Activated T-cell treated with anti-CD3 and anti-CD28 coated beads, Interleukin-2, amount 50 U/mL, for 72 hours (primary cell): Measurements from ENCODE around the gene OXCT2. TPM values are rescaled to one million over a fixed set of nuclear protein-coding genes. Genes with fewer than 3 reads are reported as not detected.

Experiments used
- ATAC-seq, 2 donors: fragments of 150-1000 bp; cut with Tn5 transposase; replicated peaks in 1 of 2; 2 replicates each; pipeline ENCODE4 v1.10.0; 2021; ENCODE audit warnings: moderate library complexity in 2 of 2, mild to moderate bottlenecking in 1 of 2
- DNase-seq, 2 donors: peaks; one replicate each; pipeline ENCODE4 v3.0.0; 2021 to 2022; ENCODE audit warnings: mixed read lengths in 1 of 2
- H3K27ac Mint-ChIP-seq: one replicate; pipeline ENCODE4 v1.8.0; 2022; ENCODE audit warnings: mild to moderate bottlenecking, moderate library complexity, mixed read lengths
- H3K27me3 Mint-ChIP-seq: one replicate; pipeline ENCODE4 v1.8.0; 2022; ENCODE audit warnings: low read depth, mixed read lengths
- H3K36me3 Mint-ChIP-seq, 2 donors: one replicate each; pipeline ENCODE4 v1.8.0; 2022; ENCODE audit warnings: mixed read lengths in 2 of 2, mild to moderate bottlenecking in 1 of 2; ENCODE audit not compliant: insufficient read depth in 2 of 2
- H3K4me1 Mint-ChIP-seq: one replicate; pipeline ENCODE4 v1.8.0; 2022; ENCODE audit warnings: low read depth, mixed read lengths
- H3K4me3 Mint-ChIP-seq, 2 donors: one replicate each; pipeline ENCODE4 v1.8.0; 2022; ENCODE audit warnings: mild to moderate bottlenecking in 2 of 2, mixed read lengths in 2 of 2, moderate library complexity in 2 of 2
- H3K9me3 Mint-ChIP-seq, 2 donors: one replicate each; pipeline ENCODE4 v1.8.0; 2022; ENCODE audit warnings: mixed read lengths in 2 of 2
- total RNA-seq, 2 donors: library from RNA; stranded (reverse); gene quantifications; one replicate each; pipeline ENCODE4 v1.2.3, GENCODE V29; 2022

The OXCT2 gene
- total RNA-seq, 2 donors from 2014 or later: 2.9 TPM

DNA sequence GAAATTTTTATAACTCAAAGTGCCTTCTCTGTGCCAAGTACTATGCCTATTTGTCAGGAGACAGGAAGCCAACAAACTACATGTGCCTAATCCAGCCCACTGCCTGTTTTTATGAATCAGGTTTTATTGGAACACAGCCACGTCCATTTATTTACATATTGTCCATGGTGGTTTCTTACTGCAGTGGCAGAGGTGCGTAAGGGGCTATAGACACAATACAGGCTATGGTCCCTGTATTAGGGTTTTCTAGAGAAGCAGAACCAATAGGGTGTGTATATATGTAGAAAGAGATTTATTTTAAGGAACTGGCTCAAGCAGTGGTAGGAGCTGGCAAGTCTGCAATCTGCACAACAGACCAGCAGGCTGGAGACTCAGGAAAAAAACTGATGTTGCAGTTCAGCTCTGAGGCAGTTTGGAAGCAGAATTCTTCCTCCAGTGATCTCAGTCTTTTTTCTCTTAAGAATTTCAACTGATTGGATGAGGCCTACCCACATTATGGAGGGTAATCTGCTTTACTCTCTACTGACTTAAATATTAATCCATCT is 17.1 kb downstream of the OXCT2 start:
- no peaks in the 10 kb centered on the region for H3K9me3 Mint-ChIP-seq
- no peak for ATAC-seq
- no peaks in the 10 kb centered on the region for H3K4me1 Mint-ChIP-seq
- H3K27ac Mint-ChIP-seq: no peak overlapping the region
- no peak overlapping the region for H3K4me3 Mint-ChIP-seq
- H3K36me3 Mint-ChIP-seq: peaks cover 10 to 31% of the 10 kb centered on the region in 2 donors
- H3K27me3 Mint-ChIP-seq: no peaks in the 10 kb centered on the region
- DNase-seq: no peak

DNA sequence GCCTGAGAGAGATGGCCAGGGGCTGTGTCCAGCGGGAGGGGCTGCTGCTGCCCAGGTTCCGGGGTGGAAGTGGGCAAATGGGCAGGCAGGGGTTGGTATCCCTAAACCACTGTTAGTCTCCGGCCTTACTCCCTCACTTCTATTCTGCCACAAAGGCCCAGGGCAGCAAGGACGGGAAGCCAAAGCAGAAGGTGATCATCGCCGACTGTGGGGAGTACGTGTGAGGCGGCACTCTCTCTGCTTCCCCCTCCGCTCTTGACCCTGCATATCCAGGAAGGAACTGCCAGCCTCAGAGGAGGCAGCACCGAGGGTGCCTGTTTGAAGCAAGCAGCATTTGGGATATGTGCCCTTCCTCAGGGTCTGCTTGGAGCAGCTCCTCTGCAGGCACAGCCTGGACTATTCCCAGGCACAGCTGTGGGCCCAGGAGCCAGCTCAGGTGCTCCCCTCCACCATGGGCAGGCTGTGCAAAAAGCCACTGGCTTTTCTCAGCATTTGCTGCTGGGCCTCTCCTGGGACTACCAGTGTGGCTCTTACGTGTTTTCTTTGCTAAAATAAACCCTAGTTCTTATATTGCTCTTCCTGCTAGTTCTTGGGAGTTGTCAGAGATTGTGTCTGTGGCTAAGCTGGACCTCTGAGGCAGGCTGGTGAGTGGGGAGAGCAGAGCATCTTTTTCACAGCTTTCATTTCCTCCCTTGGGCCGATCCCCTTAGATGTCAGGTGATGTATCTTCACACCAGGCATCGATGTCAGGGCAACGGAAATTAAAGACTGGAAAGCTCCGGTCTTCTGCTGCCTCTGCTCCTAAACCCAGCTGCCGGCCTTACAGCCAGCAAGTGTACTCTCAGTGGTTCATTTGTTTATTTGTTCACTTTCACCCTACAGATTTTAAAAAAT is 17.8 kb downstream of the OXCT2 start:
- Mint-ChIP-seq H3K36me3 (peaks cover 10 to 31% of the 10 kb centered on the region in 2 donors), H3K27ac (no peak overlapping the region), H3K27me3 (no peaks in the 10 kb centered on the region), H3K4me1 (no peaks in the 10 kb centered on the region), H3K9me3 (no peaks in the 10 kb centered on the region), H3K4me3 (no peak overlapping the region)
- DNase-seq: no peak
- no peak for ATAC-seq

DNA sequence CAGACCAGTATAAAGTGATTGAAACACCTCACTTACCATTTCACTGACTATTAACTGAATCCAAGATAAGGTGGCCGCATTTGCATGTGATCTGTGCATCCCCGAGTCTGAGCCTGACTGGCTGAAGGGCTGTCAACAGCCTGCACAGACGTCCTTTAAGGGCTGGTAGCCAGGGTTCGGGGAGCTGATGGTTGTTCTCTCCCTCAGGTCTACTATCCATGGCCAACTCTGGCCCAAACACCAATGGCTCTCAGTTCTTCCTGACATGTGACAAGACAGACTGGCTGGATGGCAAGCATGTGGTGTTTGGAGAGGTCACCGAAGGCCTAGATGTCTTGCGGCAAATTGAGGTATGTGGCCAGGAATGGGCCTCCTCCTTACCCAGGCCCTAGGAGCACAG is 18.4 kb downstream of the OXCT2 start:
- no peaks in the 10 kb centered on the region for H3K4me1 Mint-ChIP-seq
- peaks cover 10 to 36% of the 10 kb centered on the region in 2 donors for H3K36me3 Mint-ChIP-seq
- H3K27me3 Mint-ChIP-seq: no peaks in the 10 kb centered on the region
- H3K9me3 Mint-ChIP-seq: no peaks in the 10 kb centered on the region
- ATAC-seq (no peak), DNase-seq (no peak)
- H3K4me3 Mint-ChIP-seq: no peak overlapping the region
- no peak overlapping the region for H3K27ac Mint-ChIP-seq

DNA sequence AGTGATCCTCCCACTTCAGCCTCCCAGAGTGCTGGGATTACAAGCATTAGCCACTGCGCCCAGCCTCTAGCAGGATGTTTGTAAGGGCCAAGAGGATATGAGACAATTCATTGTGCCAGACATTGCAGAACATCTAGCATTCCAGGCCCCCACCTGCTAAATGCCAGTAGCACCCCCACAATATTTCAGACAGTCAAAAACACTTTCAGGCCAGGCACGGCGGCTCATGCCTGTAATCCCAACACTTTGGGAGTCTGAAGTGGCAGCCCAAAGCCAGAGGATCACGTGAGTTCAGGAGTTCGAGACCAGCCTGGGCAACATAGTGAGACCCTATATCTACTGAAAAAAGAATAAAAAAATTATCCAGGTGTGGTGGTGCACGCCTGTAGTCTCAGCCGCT is 19.6 kb downstream of the OXCT2 start:
- no peak for ATAC-seq
- H3K27ac Mint-ChIP-seq: no peak overlapping the region
- H3K4me3 Mint-ChIP-seq: no peak overlapping the region
- H3K9me3 Mint-ChIP-seq: no peaks in the 10 kb centered on the region
- H3K4me1 Mint-ChIP-seq: no peaks in the 10 kb centered on the region
- no peaks in the 10 kb centered on the region for H3K27me3 Mint-ChIP-seq
- no peak for DNase-seq
- H3K36me3 Mint-ChIP-seq: peaks cover 10 to 38% of the 10 kb centered on the region in 2 donors

DNA sequence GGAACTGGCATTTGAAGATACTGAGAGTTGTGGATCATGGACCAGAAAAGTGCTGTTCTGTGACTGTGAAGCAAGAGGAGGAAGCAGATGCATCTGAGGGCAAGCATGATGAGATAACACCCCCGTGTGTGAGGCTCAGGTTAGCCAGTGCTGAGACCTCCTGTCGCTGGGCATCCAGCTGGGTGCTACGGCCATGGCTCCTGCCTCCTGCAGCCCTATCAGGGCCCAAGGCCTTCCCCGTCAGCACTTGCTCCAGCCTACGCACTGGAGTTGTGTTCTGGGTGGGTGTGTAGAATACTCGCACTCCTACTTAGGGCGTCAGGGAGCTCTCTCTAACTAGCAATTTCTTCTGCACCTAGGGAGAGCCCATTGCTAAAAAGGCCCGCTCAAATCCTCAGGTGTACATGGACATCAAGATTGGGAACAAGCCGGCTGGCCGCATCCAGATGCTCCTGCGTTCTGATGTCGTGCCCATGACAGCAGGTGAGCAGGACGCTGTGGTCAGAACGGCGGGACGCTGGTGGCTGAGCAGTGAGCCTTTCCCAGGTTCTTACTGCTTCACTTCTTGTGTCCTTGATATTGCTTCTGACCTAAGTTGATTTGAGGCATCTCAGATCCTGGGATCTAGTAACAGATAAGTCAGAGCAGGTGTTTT is 26.0 kb downstream of the OXCT2 start:
- no peak for DNase-seq
- Mint-ChIP-seq H3K36me3 (peaks cover 11 to 47% of the 10 kb centered on the region in 2 donors), H3K4me3 (no peak overlapping the region), H3K27me3 (no peaks in the 10 kb centered on the region), H3K27ac (no peak overlapping the region), H3K9me3 (no peaks in the 10 kb centered on the region), H3K4me1 (peaks cover 16% of the 10 kb centered on the region)
- ATAC-seq: no peak

DNA sequence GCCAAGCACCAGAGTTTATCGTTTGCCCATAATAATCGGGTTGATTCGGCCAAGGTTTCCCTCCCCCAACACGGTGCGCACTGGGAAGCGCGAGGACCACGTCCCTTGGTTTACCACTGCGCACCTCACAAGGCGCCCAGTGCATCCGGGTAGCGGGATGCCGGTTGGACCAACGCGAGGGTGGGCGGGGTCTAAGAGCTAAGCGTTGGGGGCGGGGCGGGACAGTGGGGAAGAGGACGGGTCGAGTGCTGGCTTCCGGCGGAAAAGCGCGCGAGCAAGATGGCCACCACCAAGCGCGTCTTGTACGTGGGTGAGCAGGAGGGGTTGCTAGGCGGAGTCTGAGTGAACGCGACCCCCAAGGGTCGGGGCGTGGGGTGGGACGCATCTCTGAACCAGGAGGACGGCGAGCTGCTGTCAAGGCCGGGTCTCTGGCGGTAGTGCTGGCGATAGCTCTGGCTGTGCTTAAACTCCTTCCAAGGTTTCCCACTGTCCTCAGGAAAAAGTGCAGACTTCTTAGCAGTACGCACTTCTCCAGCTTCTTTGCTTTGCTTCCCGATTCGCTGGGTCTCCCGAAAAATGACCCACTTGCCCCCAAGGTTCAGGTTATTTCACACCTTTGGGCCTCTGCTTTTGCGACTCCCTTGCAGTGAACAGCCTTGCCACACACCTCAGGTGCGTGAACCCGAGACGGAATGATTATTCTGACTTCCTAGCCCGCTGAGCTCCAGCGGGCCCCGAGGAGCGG is 32.4 kb downstream of the OXCT2 start, which contains the start of gene PPIE:
PPIE (plus strand) TSS at position 261 of the 745 bp plus-strand sequence; CDS start at position 280, 19 bp downstream.
- H3K4me3 Mint-ChIP-seq: peak within 1 kb of the TSS; percentile 91 to 95
- ATAC-seq (peak; percentile 99 to 100), DNase-seq (peak; percentile 94 to 96)
- peaks cover 53% of the 10 kb centered on the region for H3K4me1 Mint-ChIP-seq
- peaks cover 1 to 2% of the 10 kb centered on the region in 2 donors for H3K9me3 Mint-ChIP-seq
- peaks cover 6 to 22% of the 10 kb centered on the region in 2 donors for H3K36me3 Mint-ChIP-seq
- H3K27me3 Mint-ChIP-seq: peaks cover 10% of the 10 kb centered on the region
- H3K27ac Mint-ChIP-seq: peak within 1 kb of the TSS; percentile 93

DNA sequence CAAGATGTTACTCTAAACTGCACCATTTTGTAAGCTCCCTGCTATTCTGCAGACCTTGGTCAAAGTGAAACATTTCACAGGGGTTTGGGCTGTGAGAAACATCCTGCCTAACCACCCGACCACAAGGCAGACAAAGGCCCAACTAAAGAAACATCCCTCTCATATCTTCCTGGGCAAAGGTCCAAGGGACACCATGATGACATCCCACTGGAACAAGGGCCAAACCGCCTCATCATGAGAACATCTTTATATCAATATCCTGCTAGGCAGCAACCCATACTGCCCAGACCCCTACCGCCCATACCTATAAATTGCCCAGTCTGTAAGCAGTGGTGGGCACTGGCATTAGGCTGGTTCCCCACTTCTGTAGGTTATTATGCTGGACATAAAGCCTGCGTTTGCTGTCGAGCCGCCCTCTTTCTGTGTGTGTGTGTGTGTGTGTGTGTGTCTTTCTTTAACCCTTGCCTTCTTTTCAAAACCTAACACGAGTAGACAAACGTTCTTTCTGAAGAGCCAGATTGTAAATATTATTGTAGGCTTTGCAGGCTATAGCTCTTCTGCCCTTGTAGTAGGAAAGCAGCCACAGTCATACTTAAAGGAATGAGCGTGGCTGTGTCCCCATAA is 33.5 kb downstream of the OXCT2 start:
- Mint-ChIP-seq H3K27ac (peak overlapping the region; percentile 31), H3K4me1 (peaks cover 61% of the 10 kb centered on the region), H3K4me3 (peak overlapping the region; percentile 39 to 91), H3K9me3 (peaks cover 1 to 2% of the 10 kb centered on the region in 2 donors), H3K27me3 (peaks cover 21% of the 10 kb centered on the region), H3K36me3 (peaks cover 6 to 18% of the 10 kb centered on the region in 2 donors)
- ATAC-seq: no peak
- peak in 1 of 2 donors; percentile 23 for DNase-seq

DNA sequence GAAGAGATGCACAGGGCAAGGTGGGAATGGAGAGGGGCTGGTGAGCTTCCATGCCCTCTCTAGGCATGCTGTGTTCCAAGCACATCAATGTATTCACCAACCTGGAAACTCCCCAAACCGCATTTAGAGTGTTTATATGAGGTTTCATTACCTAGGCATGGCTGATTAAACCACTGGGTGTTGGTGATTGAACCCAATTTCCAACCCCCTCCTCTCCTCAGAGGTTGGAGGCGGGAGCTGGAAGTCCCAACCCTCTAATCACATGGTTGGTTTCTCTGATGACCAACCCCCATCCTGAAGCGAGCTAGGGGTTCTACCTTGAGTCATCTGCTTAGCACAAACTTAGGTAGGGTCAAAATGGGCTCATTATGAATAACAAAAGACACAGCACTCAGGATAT is 35.4 kb downstream of the OXCT2 start:
- Mint-ChIP-seq H3K27ac (no peak overlapping the region), H3K27me3 (peaks cover 33% of the 10 kb centered on the region), H3K9me3 (peaks cover 1 to 2% of the 10 kb centered on the region in 2 donors), H3K4me3 (no peak overlapping the region), H3K36me3 (peaks cover 3 to 4% of the 10 kb centered on the region in 2 donors), H3K4me1 (peaks cover 55% of the 10 kb centered on the region)
- no peak for ATAC-seq
- no peak for DNase-seq

DNA sequence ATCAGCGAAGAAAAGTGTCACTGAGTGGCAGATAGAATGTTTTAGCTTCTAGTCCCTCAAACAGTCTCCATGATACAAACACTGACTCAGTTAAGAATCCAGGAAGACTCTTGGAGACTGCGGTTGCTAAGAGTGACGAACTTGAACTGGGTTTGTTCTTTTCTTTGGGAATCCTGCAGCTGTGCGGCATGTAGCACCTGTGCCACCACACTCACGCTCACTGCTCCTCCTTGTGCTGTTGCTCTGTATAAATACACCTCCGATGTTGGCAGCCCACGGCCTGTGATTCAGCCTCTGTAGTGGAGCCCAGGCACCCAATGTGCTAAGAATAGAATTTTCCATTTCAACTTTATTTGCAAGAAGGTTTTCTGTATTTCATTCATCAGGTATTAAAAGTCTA is 38.0 kb downstream of the OXCT2 start:
- Mint-ChIP-seq H3K36me3 (no peaks in the 10 kb centered on the region), H3K27ac (no peak overlapping the region), H3K27me3 (peaks cover 59% of the 10 kb centered on the region), H3K9me3 (peaks cover 0 to 1% of the 10 kb centered on the region in 2 donors), H3K4me3 (no peak overlapping the region), H3K4me1 (peaks cover 52% of the 10 kb centered on the region)
- ATAC-seq (peak in 1 of 2 donors; percentile 42), DNase-seq (no peak)

DNA sequence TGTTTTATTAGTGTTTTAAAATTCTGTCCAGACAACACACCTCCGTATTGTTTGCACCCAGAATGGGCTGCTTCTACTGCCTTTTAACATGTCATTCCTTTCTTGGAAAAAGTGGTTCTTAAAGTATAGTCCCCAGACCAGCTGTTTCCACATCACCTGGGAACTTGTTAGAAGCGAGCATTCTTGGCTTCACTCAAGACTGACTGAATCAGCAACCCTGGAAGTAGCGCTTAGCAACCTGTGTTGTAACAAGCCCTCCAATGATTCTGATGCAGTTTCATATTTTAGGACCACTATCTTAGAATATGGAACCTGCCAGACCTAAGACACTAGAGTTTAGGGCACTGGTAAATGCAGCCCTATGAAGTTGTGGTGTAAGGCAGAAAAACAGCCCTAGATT is 38.4 kb downstream of the OXCT2 start:
- Mint-ChIP-seq H3K27ac (no peak overlapping the region), H3K4me3 (no peak overlapping the region), H3K9me3 (peaks cover 0 to 1% of the 10 kb centered on the region in 2 donors), H3K27me3 (peaks cover 63% of the 10 kb centered on the region), H3K36me3 (no peaks in the 10 kb centered on the region), H3K4me1 (peaks cover 52% of the 10 kb centered on the region)
- DNase-seq (no peak), ATAC-seq (no peak)

DNA sequence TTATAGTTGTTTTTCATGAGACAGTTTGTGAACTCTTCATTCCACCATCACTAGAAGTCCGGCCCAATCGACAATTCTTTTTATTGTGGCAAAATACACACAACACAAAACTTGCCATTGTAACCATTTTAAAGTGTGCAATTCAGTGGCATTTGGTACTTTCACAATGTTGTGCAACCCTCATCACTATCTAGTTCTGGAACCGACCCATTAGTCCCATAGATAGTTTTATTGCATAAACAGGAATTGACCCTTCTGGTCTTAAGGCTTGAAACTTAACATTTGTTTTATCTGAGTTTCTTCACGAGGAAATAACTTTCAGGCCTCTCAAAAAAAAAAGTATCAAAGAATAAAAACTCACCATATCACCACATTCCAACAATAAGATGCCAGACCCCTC is 41.3 kb downstream of the OXCT2 start:
- ATAC-seq (no peak), DNase-seq (no peak)
- H3K9me3 Mint-ChIP-seq: no peaks in the 10 kb centered on the region
- H3K4me3 Mint-ChIP-seq: no peak overlapping the region
- H3K4me1 Mint-ChIP-seq: peaks cover 42% of the 10 kb centered on the region
- peaks cover 88% of the 10 kb centered on the region for H3K27me3 Mint-ChIP-seq
- no peaks in the 10 kb centered on the region for H3K36me3 Mint-ChIP-seq
- H3K27ac Mint-ChIP-seq: no peak overlapping the region

DNA sequence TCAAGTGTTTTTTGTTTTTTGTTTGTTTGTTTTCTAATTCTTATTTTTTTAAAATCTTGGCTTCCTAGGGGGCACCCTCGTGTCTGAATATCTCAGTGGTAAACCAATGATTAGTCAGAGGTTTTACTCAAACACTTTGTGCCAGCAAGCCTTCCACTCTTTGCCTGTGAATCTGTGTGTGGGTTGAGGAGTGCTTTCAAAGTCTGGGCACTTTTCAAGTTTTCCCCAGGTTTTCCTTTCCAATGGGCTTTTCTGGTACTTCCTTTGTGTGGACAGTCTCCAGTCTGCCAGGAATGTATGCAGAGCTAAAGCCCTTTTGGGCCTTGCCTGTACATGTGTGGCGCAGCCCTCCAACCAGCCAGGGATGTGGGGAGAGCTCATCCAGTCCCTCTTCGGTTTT is 42.1 kb downstream of the OXCT2 start:
- peaks cover 88% of the 10 kb centered on the region for H3K27me3 Mint-ChIP-seq
- H3K36me3 Mint-ChIP-seq: no peaks in the 10 kb centered on the region
- peak; percentile 52 to 53 for ATAC-seq
- peaks cover 42% of the 10 kb centered on the region for H3K4me1 Mint-ChIP-seq
- H3K4me3 Mint-ChIP-seq: no peak overlapping the region
- no peak overlapping the region for H3K27ac Mint-ChIP-seq
- no peaks in the 10 kb centered on the region for H3K9me3 Mint-ChIP-seq
- DNase-seq: no peak
